ENCODE measurements around the gene FARP1.

The FARP1 gene

GRCh38 chr13:98482476-98483444 lies 339.9 kb downstream of the FARP1 start:
- no peak for DNase-seq (ENCODE audit: low spot score)

GRCh38 chr13:98483601-98484288 lies 340.9 kb downstream of the FARP1 start:
- DNase-seq (ENCODE audit: low spot score): no peak

- peak; percentile 83 for DNase-seq (ENCODE audit: low spot score)
Measured at GRCh38 chr13:98484289-98485219, 341.7 kb downstream of the FARP1 start.

- no peak for DNase-seq (ENCODE audit: low spot score)
Measured at GRCh38 chr13:98485561-98485960, 342.7 kb downstream of the FARP1 start.

GRCh38 chr13:98486412-98486811 lies 343.5 kb downstream of the FARP1 start:
- no peak for DNase-seq (ENCODE audit: low spot score)

GRCh38 chr13:98487016-98487415 lies 344.1 kb downstream of the FARP1 start:
- no peak for DNase-seq (ENCODE audit: low spot score)

GRCh38 chr13:98487522-98487921 lies 344.6 kb downstream of the FARP1 start:
- no peak for DNase-seq (ENCODE audit: low spot score)

- DNase-seq (ENCODE audit: low spot score): no peak
Measured at GRCh38 chr13:98488736-98489135, 345.8 kb downstream of the FARP1 start.

GRCh38 chr13:98489446-98490194 lies 346.7 kb downstream of the FARP1 start:
- DNase-seq (ENCODE audit: low spot score): no peak

- DNase-seq (ENCODE audit: low spot score): no peak
Measured at GRCh38 chr13:98490195-98490836, 347.4 kb downstream of the FARP1 start.

GRCh38 chr13:98490866-98491265 lies 348.0 kb downstream of the FARP1 start:
- DNase-seq (ENCODE audit: low spot score): no peak

- peak; percentile 45 for DNase-seq (ENCODE audit: low spot score)
Measured at GRCh38 chr13:98492335-98493041, 349.6 kb downstream of the FARP1 start.

- DNase-seq (ENCODE audit: low spot score): no peak
Measured at GRCh38 chr13:98493042-98493712, 350.3 kb downstream of the FARP1 start.

- no peak for DNase-seq (ENCODE audit: low spot score)
Measured at GRCh38 chr13:98494769-98495168, 351.9 kb downstream of the FARP1 start.

GRCh38 chr13:98495627-98496478 lies 353.0 kb downstream of the FARP1 start:
- DNase-seq (ENCODE audit: low spot score): no peak

- no peak for DNase-seq (ENCODE audit: low spot score)
Measured at GRCh38 chr13:98496479-98496791, 353.5 kb downstream of the FARP1 start.

GRCh38 chr13:98496966-98497365 lies 354.1 kb downstream of the FARP1 start:
- no peak for DNase-seq (ENCODE audit: low spot score)

- no peak for DNase-seq (ENCODE audit: low spot score)
Measured at GRCh38 chr13:98500963-98501421, 358.1 kb downstream of the FARP1 start.
